ENCODE results near the gene IL10RA.

Gene IL10RA

GRCh38 chr11:117950993-117951961, 34.9 kb upstream of the IL10RA start:
- in situ Hi-C loops (cut with MboI; ENCODE audit: low sequenced_read_pairs, unreplicated experiment), result loop anchor here (5.0 kb wide), 1 partner anchor 96 kb away; no protein-coding TSS in a partner anchor
- TF ChIP-seq CTCF (IDR thresholded peaks at IDR 0.05; ENCODE audit: borderline replicate concordance, control extremely low read depth, extremely low read depth, insufficient read depth, missing control alignments), result no peak
- peak; percentile 24 for DNase-seq (ENCODE audit: low spot score)

GRCh38 chr11:117953024-117953671, 33.0 kb upstream of the IL10RA start:
- no peak for TF ChIP-seq CTCF (IDR thresholded peaks at IDR 0.05; ENCODE audit: borderline replicate concordance, control extremely low read depth, extremely low read depth, insufficient read depth, missing control alignments)
- in situ Hi-C loops (cut with MboI; ENCODE audit: low sequenced_read_pairs, unreplicated experiment), result loop anchor here (5.0 kb wide), 1 partner anchor 94 kb away; no protein-coding TSS in a partner anchor
- DNase-seq (ENCODE audit: low spot score), result peak; percentile 4

GRCh38 chr11:117958949-117959348, 27.2 kb upstream of the IL10RA start:
- no peak for TF ChIP-seq CTCF (IDR thresholded peaks at IDR 0.05; ENCODE audit: borderline replicate concordance, control extremely low read depth, extremely low read depth, insufficient read depth, missing control alignments)
- DNase-seq (ENCODE audit: low spot score), result no peak
- in situ Hi-C loops (cut with MboI; ENCODE audit: low sequenced_read_pairs, unreplicated experiment), result no loop called here

- in situ Hi-C loops (cut with MboI; ENCODE audit: low sequenced_read_pairs, unreplicated experiment), result no loop called here
- DNase-seq (ENCODE audit: low spot score), result peak; percentile 11
- TF ChIP-seq CTCF (IDR thresholded peaks at IDR 0.05; ENCODE audit: borderline replicate concordance, control extremely low read depth, extremely low read depth, insufficient read depth, missing control alignments), result no peak
Observed at GRCh38 chr11:117959438-117960149, 26.6 kb upstream of the IL10RA start.

GRCh38 chr11:117960406-117960805, 25.8 kb upstream of the IL10RA start:
- TF ChIP-seq CTCF (IDR thresholded peaks at IDR 0.05; ENCODE audit: borderline replicate concordance, control extremely low read depth, extremely low read depth, insufficient read depth, missing control alignments), result no peak
- no peak for DNase-seq (ENCODE audit: low spot score)
- in situ Hi-C loops (cut with MboI; ENCODE audit: low sequenced_read_pairs, unreplicated experiment), result no loop called here

- in situ Hi-C loops (cut with MboI; ENCODE audit: low sequenced_read_pairs, unreplicated experiment), result no loop called here
- no peak for TF ChIP-seq CTCF (IDR thresholded peaks at IDR 0.05; ENCODE audit: borderline replicate concordance, control extremely low read depth, extremely low read depth, insufficient read depth, missing control alignments)
- DNase-seq (ENCODE audit: low spot score), result no peak
Observed at GRCh38 chr11:117961896-117962295, 24.3 kb upstream of the IL10RA start.
